ENCODE data around the gene GPC1.

Gene GPC1

DNA sequence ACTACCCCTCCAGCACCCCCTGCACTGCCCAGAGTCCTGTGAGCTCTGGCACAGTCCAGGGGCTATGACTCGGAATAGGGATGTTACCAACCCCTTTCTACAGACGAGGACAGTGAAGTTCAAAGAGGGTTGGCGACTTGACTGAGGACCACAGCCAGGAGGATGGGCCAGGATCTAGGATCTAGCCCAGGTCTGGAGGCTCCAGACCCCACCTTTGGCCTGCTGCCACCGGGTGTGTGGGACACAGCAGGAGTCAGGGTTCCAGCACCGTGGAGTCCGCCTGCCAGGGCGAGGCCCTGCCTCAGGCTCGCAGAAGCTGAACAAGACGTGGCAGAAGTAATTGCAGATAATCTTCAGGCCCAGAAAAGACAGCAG is 37.9 kb upstream of the GPC1 start:
- Histone ChIP-seq H3K4me1 (ENCODE audit: control insufficient read depth in 1 of 2, insufficient read depth in 2 of 2, low read length in 2 of 2) (no peaks in the 10 kb centered on the region), H3K27ac (ENCODE audit: low read depth, low read length) (no peak overlapping the region), H3K4me3 (ENCODE audit: low read depth in 1 of 2, low read length in 2 of 2) (no peak overlapping the region), H3K27me3 (ENCODE audit: control insufficient read depth in 1 of 2, insufficient read depth in 2 of 2, low read length in 2 of 2) (no peaks in the 10 kb centered on the region), H3K9me3 (ENCODE audit: control insufficient read depth in 1 of 2, low read length in 2 of 2) (no peaks in the 10 kb centered on the region), H3K36me3 (ENCODE audit: control insufficient read depth in 1 of 2, insufficient read depth in 2 of 2, low read length in 2 of 2) (no peaks in the 10 kb centered on the region), H3K9ac (ENCODE audit: low read depth in 1 of 2, low read length in 2 of 2) (no peak overlapping the region)

- Histone ChIP-seq H3K27ac (ENCODE audit: low read depth, low read length) (no peak overlapping the region), H3K4me3 (ENCODE audit: low read depth in 1 of 2, low read length in 2 of 2) (no peak overlapping the region), H3K36me3 (ENCODE audit: control insufficient read depth in 1 of 2, insufficient read depth in 2 of 2, low read length in 2 of 2) (no peaks in the 10 kb centered on the region), H3K27me3 (ENCODE audit: control insufficient read depth in 1 of 2, insufficient read depth in 2 of 2, low read length in 2 of 2) (no peaks in the 10 kb centered on the region), H3K9me3 (ENCODE audit: control insufficient read depth in 1 of 2, low read length in 2 of 2) (no peaks in the 10 kb centered on the region), H3K4me1 (ENCODE audit: control insufficient read depth in 1 of 2, insufficient read depth in 2 of 2, low read length in 2 of 2) (no peaks in the 10 kb centered on the region), H3K9ac (ENCODE audit: low read depth in 1 of 2, low read length in 2 of 2) (no peak overlapping the region)
Measured at GRCh38 chr2:240397924-240398645, 37.4 kb upstream of the GPC1 start.

- H3K9ac ChIP-seq (ENCODE audit: low read depth in 1 of 2, low read length in 2 of 2) = no peak overlapping the region
- H3K9me3 ChIP-seq (ENCODE audit: control insufficient read depth in 1 of 2, low read length in 2 of 2) = no peaks in the 10 kb centered on the region
- H3K4me3 ChIP-seq (ENCODE audit: low read depth in 1 of 2, low read length in 2 of 2) = no peak overlapping the region
- H3K27ac ChIP-seq (ENCODE audit: low read depth, low read length) = no peak overlapping the region
- no peaks in the 10 kb centered on the region for H3K4me1 ChIP-seq (ENCODE audit: control insufficient read depth in 1 of 2, insufficient read depth in 2 of 2, low read length in 2 of 2)
- H3K36me3 ChIP-seq (ENCODE audit: control insufficient read depth in 1 of 2, insufficient read depth in 2 of 2, low read length in 2 of 2) = no peaks in the 10 kb centered on the region
- H3K27me3 ChIP-seq (ENCODE audit: control insufficient read depth in 1 of 2, insufficient read depth in 2 of 2, low read length in 2 of 2) = no peaks in the 10 kb centered on the region
Measured at GRCh38 chr2:240398661-240399267, 36.7 kb upstream of the GPC1 start.

- Histone ChIP-seq H3K9me3 (ENCODE audit: control insufficient read depth in 1 of 2, low read length in 2 of 2) (no peaks in the 10 kb centered on the region), H3K4me1 (ENCODE audit: control insufficient read depth in 1 of 2, insufficient read depth in 2 of 2, low read length in 2 of 2) (no peaks in the 10 kb centered on the region), H3K4me3 (ENCODE audit: low read depth in 1 of 2, low read length in 2 of 2) (no peak overlapping the region), H3K27me3 (ENCODE audit: control insufficient read depth in 1 of 2, insufficient read depth in 2 of 2, low read length in 2 of 2) (no peaks in the 10 kb centered on the region), H3K27ac (ENCODE audit: low read depth, low read length) (no peak overlapping the region), H3K36me3 (ENCODE audit: control insufficient read depth in 1 of 2, insufficient read depth in 2 of 2, low read length in 2 of 2) (no peaks in the 10 kb centered on the region), H3K9ac (ENCODE audit: low read depth in 1 of 2, low read length in 2 of 2) (no peak overlapping the region)
Measured at GRCh38 chr2:240399419-240400324, 35.8 kb upstream of the GPC1 start.

DNA sequence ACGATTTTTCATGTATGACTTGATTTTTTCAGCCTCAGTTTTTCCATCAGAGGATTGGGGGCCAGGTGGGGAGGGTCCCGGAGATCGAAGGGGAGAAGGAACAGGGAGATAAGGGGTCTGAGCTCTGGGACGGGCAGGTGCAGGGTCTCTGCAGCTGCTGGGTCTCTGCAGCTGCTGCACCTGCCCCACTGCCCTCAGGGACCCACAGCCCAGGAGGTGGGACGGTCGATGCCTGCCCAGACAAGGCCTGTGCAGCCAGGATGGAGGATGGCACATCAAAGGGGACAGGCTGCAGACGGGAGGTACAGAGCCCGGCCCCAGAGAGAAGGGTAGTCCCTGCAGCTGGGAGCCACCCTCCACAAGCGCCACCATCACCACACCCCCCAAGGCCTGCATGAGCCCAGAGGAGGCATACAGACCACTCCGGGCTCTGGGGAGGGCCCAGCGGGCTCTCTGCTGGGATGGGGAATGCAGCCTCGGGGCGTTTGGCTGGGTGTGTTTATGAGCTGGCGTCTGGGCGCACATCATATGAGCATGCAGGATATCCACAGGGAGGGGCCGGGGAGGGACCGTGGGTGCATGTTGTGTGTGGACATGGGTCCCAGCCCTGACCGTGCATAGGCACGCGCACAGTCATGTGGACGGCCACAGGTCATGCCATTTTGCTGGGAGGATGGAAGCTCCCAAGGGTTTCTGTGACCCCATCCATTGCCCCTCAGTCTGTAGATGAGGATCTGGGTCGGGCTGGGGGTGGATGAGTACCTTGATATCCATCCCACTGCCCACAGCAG is 34.9 kb upstream of the GPC1 start:
- no peaks in the 10 kb centered on the region for H3K4me1 ChIP-seq (ENCODE audit: control insufficient read depth in 1 of 2, insufficient read depth in 2 of 2, low read length in 2 of 2)
- H3K27ac ChIP-seq (ENCODE audit: low read depth, low read length) = no peak overlapping the region
- H3K9me3 ChIP-seq (ENCODE audit: control insufficient read depth in 1 of 2, low read length in 2 of 2) = no peaks in the 10 kb centered on the region
- H3K4me3 ChIP-seq (ENCODE audit: low read depth in 1 of 2, low read length in 2 of 2) = no peak overlapping the region
- H3K9ac ChIP-seq (ENCODE audit: low read depth in 1 of 2, low read length in 2 of 2) = no peak overlapping the region
- H3K36me3 ChIP-seq (ENCODE audit: control insufficient read depth in 1 of 2, insufficient read depth in 2 of 2, low read length in 2 of 2) = no peaks in the 10 kb centered on the region
- no peaks in the 10 kb centered on the region for H3K27me3 ChIP-seq (ENCODE audit: control insufficient read depth in 1 of 2, insufficient read depth in 2 of 2, low read length in 2 of 2)

- no peaks in the 10 kb centered on the region for H3K36me3 ChIP-seq (ENCODE audit: control insufficient read depth in 1 of 2, insufficient read depth in 2 of 2, low read length in 2 of 2)
- no peaks in the 10 kb centered on the region for H3K4me1 ChIP-seq (ENCODE audit: control insufficient read depth in 1 of 2, insufficient read depth in 2 of 2, low read length in 2 of 2)
- no peak overlapping the region for H3K4me3 ChIP-seq (ENCODE audit: low read depth in 1 of 2, low read length in 2 of 2)
- no peaks in the 10 kb centered on the region for H3K9me3 ChIP-seq (ENCODE audit: control insufficient read depth in 1 of 2, low read length in 2 of 2)
- no peak overlapping the region for H3K27ac ChIP-seq (ENCODE audit: low read depth, low read length)
- H3K27me3 ChIP-seq (ENCODE audit: control insufficient read depth in 1 of 2, insufficient read depth in 2 of 2, low read length in 2 of 2) = no peaks in the 10 kb centered on the region
- H3K9ac ChIP-seq (ENCODE audit: low read depth in 1 of 2, low read length in 2 of 2) = no peak overlapping the region
Measured at GRCh38 chr2:240401308-240401707, 34.2 kb upstream of the GPC1 start.

DNA sequence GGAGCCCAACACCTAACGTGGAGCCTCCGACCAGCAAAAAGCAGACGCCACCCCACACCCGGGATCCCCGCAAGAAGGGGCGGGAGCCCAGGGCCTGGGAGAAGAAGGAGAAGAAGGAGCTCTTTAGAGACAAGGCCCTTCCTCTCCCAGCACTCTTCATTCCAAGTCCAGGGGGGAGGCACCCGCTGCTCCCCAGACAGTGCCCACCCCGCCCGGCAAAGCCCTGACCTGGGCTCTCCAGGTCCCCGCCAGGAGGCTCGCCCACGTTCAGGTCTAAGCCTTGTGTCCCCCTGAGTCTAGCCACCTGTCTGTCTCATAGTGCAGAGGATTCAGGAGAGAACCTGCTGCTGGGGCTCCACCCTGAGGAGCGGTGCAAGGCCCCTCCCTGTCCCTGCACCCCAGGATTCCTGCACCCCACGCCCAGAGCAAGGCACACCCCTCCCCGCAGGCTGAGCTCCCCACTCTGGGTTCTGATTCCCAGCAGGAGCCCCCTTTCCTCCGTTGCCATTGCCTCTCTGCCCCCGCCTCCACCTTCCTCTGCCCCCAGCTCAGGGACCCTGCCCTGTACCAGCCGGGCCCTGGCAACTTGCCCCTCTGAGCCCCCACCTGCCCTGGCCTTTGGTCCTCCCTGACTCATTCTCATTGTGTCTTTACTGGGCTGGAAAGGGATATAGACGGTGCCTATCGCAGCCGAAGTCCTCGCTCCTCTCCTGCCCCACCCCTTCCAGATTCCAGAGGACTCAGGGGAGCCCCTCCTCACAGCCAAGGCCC is 33.5 kb upstream of the GPC1 start:
- H3K4me1 ChIP-seq (ENCODE audit: control insufficient read depth in 1 of 2, insufficient read depth in 2 of 2, low read length in 2 of 2) = no peaks in the 10 kb centered on the region
- H3K9ac ChIP-seq (ENCODE audit: low read depth in 1 of 2, low read length in 2 of 2) = no peak overlapping the region
- H3K27me3 ChIP-seq (ENCODE audit: control insufficient read depth in 1 of 2, insufficient read depth in 2 of 2, low read length in 2 of 2) = no peaks in the 10 kb centered on the region
- no peak overlapping the region for H3K4me3 ChIP-seq (ENCODE audit: low read depth in 1 of 2, low read length in 2 of 2)
- H3K9me3 ChIP-seq (ENCODE audit: control insufficient read depth in 1 of 2, low read length in 2 of 2) = no peaks in the 10 kb centered on the region
- H3K27ac ChIP-seq (ENCODE audit: low read depth, low read length) = no peak overlapping the region
- no peaks in the 10 kb centered on the region for H3K36me3 ChIP-seq (ENCODE audit: control insufficient read depth in 1 of 2, insufficient read depth in 2 of 2, low read length in 2 of 2)

DNA sequence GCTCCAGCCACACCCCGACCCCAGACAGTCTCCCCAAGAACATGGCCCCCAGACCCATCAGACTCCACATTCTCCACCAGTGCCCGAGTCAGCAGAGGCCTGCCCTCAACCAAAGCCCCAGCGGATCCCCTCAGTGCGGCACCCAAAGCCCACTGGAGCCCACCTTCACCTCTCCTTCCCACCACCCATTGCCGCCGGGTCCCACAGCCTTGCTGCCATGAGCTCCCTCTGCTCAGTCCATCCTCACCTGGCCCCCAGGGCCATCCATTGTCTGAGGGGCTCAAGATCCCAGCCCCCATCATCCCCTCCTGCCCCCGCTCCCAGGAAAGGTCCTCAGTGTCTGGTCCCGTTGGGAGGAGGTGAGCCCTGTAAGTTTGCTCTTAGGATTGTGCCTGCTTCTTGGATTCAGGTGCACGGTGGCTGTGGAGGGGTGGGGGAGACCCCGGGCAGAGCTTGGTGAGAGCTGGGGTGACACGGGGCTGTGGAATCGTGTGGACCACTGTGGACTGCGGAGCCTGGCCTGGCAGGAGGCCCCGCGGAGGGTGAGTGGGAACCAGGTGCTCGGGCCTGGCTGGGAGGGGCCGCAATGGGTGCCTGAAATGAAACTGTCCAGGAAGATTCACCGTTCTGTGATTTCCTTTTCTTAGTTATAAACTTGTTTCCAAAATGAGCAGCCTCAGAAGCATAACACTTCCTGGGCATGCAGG is 32.7 kb upstream of the GPC1 start:
- no peak overlapping the region for H3K4me3 ChIP-seq (ENCODE audit: low read depth in 1 of 2, low read length in 2 of 2)
- no peak overlapping the region for H3K9ac ChIP-seq (ENCODE audit: low read depth in 1 of 2, low read length in 2 of 2)
- no peaks in the 10 kb centered on the region for H3K9me3 ChIP-seq (ENCODE audit: control insufficient read depth in 1 of 2, low read length in 2 of 2)
- H3K36me3 ChIP-seq (ENCODE audit: control insufficient read depth in 1 of 2, insufficient read depth in 2 of 2, low read length in 2 of 2) = no peaks in the 10 kb centered on the region
- H3K4me1 ChIP-seq (ENCODE audit: control insufficient read depth in 1 of 2, insufficient read depth in 2 of 2, low read length in 2 of 2) = no peaks in the 10 kb centered on the region
- H3K27ac ChIP-seq (ENCODE audit: low read depth, low read length) = no peak overlapping the region
- no peaks in the 10 kb centered on the region for H3K27me3 ChIP-seq (ENCODE audit: control insufficient read depth in 1 of 2, insufficient read depth in 2 of 2, low read length in 2 of 2)
